ENCODE measurements around the gene FTO. TPM values are rescaled to one million over a fixed set of nuclear protein-coding genes. Genes with fewer than 3 reads are reported as not detected.

Gene FTO
- total and polyA plus RNA-seq, 2 donors from 2014 or later: 22.3 to 116 TPM

GRCh38 chr16:54115558-54115957 is 411.6 kb downstream of the FTO start:
- Histone ChIP-seq H3K4me1 (ENCODE audit: control insufficient read depth in 2 of 3, insufficient read depth in 2 of 3, low read depth in 1 of 3, low read length in 3 of 3) (no peaks in the 10 kb centered on the region), H3K9ac (ENCODE audit: low read length in 3 of 3) (no peak overlapping the region), H3K27ac (ENCODE audit: low read depth in 2 of 2, low read length in 2 of 2) (no peak overlapping the region), H3K36me3 (ENCODE audit: control insufficient read depth in 2 of 3, insufficient read depth in 3 of 3, low read length in 3 of 3) (peaks cover 0 to 4% (median 0%) of the 10 kb centered on the region in 3 donors), H3K27me3 (ENCODE audit: control insufficient read depth, insufficient read depth, low read length) (no peaks in the 10 kb centered on the region), H3K9me3 (ENCODE audit: control insufficient read depth in 2 of 3, insufficient read depth in 1 of 3, low read length in 3 of 3) (no peaks in the 10 kb centered on the region), H3K4me3 (ENCODE audit: low read length in 3 of 3) (no peak overlapping the region)
- no peak for TF ChIP-seq CTCF (IDR thresholded peaks at IDR 0.05; ENCODE audit: borderline replicate concordance, extremely low read depth, insufficient read depth)
- DNase-seq (no peak), FAIRE-seq (no peak)
- intact Hi-C loops (cut with DNase I): no loop called here

- DNase-seq (no peak), FAIRE-seq (no peak)
- peaks cover 0 to 4% (median 0%) of the 10 kb centered on the region in 3 donors for H3K36me3 ChIP-seq (ENCODE audit: control insufficient read depth in 2 of 3, insufficient read depth in 3 of 3, low read length in 3 of 3)
- no peaks in the 10 kb centered on the region for H3K4me1 ChIP-seq (ENCODE audit: control insufficient read depth in 2 of 3, insufficient read depth in 2 of 3, low read depth in 1 of 3, low read length in 3 of 3)
- H3K9me3 ChIP-seq (ENCODE audit: control insufficient read depth in 2 of 3, insufficient read depth in 1 of 3, low read length in 3 of 3): no peaks in the 10 kb centered on the region
- no peak for TF ChIP-seq CTCF (IDR thresholded peaks at IDR 0.05; ENCODE audit: borderline replicate concordance, extremely low read depth, insufficient read depth)
- no peaks in the 10 kb centered on the region for H3K27me3 ChIP-seq (ENCODE audit: control insufficient read depth, insufficient read depth, low read length)
- H3K27ac ChIP-seq (ENCODE audit: low read depth in 2 of 2, low read length in 2 of 2): no peak overlapping the region
- H3K4me3 ChIP-seq (ENCODE audit: low read length in 3 of 3): no peak overlapping the region
- no peak overlapping the region for H3K9ac ChIP-seq (ENCODE audit: low read length in 3 of 3)
- intact Hi-C loops (cut with DNase I): no loop called here
Measured at GRCh38 chr16:54116124-54116655, 412.2 kb downstream of the FTO start.

DNA sequence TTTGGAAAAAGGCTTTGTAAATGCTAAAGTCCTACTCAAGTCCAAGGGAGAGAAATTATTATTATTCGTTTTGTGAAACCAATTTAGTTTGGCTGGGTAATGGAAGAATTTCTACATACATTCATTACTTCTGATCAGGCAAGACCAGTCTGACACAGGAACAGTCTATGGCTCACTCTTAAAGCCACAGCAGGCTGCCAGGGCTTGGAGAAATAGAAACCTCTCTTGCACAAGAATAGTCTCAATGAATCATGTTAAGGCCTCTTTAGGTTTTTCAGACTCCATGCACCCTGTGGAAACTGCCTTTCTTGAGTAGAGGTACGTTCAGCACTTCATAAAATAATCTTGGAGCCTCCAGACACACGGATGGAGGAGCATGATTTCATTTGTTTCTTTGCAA is 414.9 kb downstream of the FTO start:
- H3K4me1 ChIP-seq (ENCODE audit: control insufficient read depth in 2 of 3, insufficient read depth in 2 of 3, low read depth in 1 of 3, low read length in 3 of 3): no peaks in the 10 kb centered on the region
- H3K27me3 ChIP-seq (ENCODE audit: control insufficient read depth, insufficient read depth, low read length): no peaks in the 10 kb centered on the region
- H3K9me3 ChIP-seq (ENCODE audit: control insufficient read depth in 2 of 3, insufficient read depth in 1 of 3, low read length in 3 of 3): no peaks in the 10 kb centered on the region
- no peak overlapping the region for H3K9ac ChIP-seq (ENCODE audit: low read length in 3 of 3)
- H3K27ac ChIP-seq (ENCODE audit: low read depth in 2 of 2, low read length in 2 of 2): no peak overlapping the region
- no peak for TF ChIP-seq CTCF (IDR thresholded peaks at IDR 0.05; ENCODE audit: borderline replicate concordance, extremely low read depth, insufficient read depth)
- FAIRE-seq (no peak), DNase-seq (no peak)
- H3K4me3 ChIP-seq (ENCODE audit: low read length in 3 of 3): no peak overlapping the region
- no peaks in the 10 kb centered on the region for H3K36me3 ChIP-seq (ENCODE audit: control insufficient read depth in 2 of 3, insufficient read depth in 3 of 3, low read length in 3 of 3)
- intact Hi-C loops (cut with DNase I): no loop called here

Data from kidney (tissue), 14 donors.